Measurements from ENCODE around the gene CAMSAP3.

Gene CAMSAP3

DNA sequence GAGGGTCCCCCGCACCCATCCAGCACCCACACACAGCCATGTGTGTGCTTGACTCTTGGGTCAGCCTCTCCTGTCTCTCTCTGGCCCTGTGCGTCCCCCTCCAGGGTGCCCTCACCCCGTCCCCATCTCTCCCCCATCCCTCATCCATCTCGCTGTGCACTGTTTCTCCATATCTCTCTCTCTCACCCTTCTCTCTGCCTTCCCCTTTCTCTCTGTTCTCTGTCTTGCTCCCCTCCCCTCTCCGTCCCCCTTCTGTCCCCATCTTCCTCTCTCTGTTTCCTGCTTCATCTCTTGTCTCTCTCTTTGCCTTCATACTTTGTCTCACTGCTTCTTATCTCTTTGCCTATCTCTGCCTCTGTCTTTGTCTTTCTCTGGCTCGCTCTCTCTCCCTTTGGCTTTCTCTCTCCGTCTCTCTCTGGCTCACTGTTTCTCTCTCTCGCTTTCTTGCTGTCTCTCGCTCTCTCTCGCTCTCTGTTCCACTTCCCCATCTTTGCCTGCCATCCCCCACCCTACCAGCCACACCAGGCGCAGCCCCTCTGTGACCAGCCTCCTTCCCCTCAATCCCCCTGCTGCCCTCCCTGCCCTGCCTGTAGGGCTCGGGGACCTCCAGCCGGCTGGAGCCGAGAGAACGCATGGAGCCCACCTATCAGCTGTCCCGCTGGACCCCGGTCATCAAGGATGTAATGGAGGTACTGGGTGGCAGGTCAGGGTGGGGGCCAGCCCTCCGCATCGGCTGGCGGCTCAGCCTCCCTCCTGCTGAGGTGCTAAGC, 50.2 kb downstream of the CAMSAP3 start:
- Histone ChIP-seq H3K9ac (ENCODE audit: low read length) (peak overlapping the region; percentile 78), H3K4me2 (ENCODE audit: low read length) (peak overlapping the region; percentile 76)
- TF ChIP-seq EZH2phosphoT487 (IDR thresholded peaks at IDR 0.05; ENCODE audit: low read depth), result no peak
- TF ChIP-seq, protein P1, sequence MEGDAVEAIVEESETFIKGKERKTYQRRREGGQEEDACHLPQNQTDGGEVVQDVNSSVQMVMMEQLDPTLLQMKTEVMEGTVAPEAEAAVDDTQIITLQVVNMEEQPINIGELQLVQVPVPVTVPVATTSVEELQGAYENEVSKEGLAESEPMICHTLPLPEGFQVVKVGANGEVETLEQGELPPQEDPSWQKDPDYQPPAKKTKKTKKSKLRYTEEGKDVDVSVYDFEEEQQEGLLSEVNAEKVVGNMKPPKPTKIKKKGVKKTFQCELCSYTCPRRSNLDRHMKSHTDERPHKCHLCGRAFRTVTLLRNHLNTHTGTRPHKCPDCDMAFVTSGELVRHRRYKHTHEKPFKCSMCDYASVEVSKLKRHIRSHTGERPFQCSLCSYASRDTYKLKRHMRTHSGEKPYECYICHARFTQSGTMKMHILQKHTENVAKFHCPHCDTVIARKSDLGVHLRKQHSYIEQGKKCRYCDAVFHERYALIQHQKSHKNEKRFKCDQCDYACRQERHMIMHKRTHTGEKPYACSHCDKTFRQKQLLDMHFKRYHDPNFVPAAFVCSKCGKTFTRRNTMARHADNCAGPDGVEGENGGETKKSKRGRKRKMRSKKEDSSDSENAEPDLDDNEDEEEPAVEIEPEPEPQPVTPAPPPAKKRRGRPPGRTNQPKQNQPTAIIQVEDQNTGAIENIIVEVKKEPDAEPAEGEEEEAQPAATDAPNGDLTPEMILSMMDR (IDR thresholded peaks at IDR 0.05; ENCODE audit: low read depth, low read length), result no peak

DNA sequence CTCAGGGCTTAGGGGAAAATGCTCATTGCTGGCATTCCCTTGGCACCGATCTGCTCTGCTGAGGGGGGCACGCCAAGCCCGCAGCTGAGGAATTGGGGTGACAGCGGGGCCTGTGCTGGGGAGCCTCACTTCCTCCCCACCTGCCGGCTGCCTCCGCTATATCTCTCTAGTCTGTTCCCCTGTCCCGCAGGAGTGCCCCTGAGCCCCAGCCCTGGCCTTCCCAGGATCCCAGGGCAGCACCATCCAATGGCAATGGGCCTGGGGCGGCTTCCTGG, 50.7 kb downstream of the CAMSAP3 start:
- 0 out of 2 replicates have a peak, but pooled peaks cover 3% of the 10 kb centered on the region for H3K27me3 ChIP-seq (ENCODE audit: low read depth, low read length)
- no peaks in the 10 kb centered on the region for H3K9me3 ChIP-seq (ENCODE audit: insufficient read depth, low read length)
- H3K4me2 ChIP-seq (ENCODE audit: low read length), result peak overlapping the region; percentile 76
- no peak for TF ChIP-seq EZH2phosphoT487 (IDR thresholded peaks at IDR 0.05; ENCODE audit: low read depth)
- H3K4me3 ChIP-seq (ENCODE audit: low read length), result peak overlapping the region; percentile 77
- peaks cover 19% of the 10 kb centered on the region for H3K36me3 ChIP-seq (replicated peaks; ENCODE audit: low read depth, low read length)
- H3K79me2 ChIP-seq (ENCODE audit: low read length), result no peaks in the 10 kb centered on the region
- H4K20me1 ChIP-seq (ENCODE audit: insufficient read depth, low read length), result no peaks in the 10 kb centered on the region
- peaks cover 26% of the 10 kb centered on the region for H3K4me1 ChIP-seq (ENCODE audit: low read length)
- H3K27ac ChIP-seq (ENCODE audit: low read length), result peak overlapping the region; percentile 74
- H3K9ac ChIP-seq (ENCODE audit: low read length), result peak overlapping the region; percentile 78
- no peak overlapping the region for H2AFZ ChIP-seq (ENCODE audit: low read depth, low read length)

More for the DNA sequence above, 50.2 kb downstream of the CAMSAP3 start:
- H3K9me3 ChIP-seq (ENCODE audit: insufficient read depth, low read length), result no peaks in the 10 kb centered on the region
- no peaks in the 10 kb centered on the region for H3K79me2 ChIP-seq (ENCODE audit: low read length)
- H3K4me3 ChIP-seq (ENCODE audit: low read length), result peak overlapping the region; percentile 77
- H3K27ac ChIP-seq (ENCODE audit: low read length), result peak overlapping the region; percentile 74
- 0 out of 2 replicates have a peak, but pooled peaks cover 1% of the 10 kb centered on the region for H3K27me3 ChIP-seq (ENCODE audit: low read depth, low read length)
- H2AFZ ChIP-seq (ENCODE audit: low read depth, low read length), result no peak overlapping the region
- no peaks in the 10 kb centered on the region for H4K20me1 ChIP-seq (ENCODE audit: insufficient read depth, low read length)
- peaks cover 19% of the 10 kb centered on the region for H3K36me3 ChIP-seq (replicated peaks; ENCODE audit: low read depth, low read length)
- H3K4me1 ChIP-seq (ENCODE audit: low read length), result peaks cover 26% of the 10 kb centered on the region

DNA sequence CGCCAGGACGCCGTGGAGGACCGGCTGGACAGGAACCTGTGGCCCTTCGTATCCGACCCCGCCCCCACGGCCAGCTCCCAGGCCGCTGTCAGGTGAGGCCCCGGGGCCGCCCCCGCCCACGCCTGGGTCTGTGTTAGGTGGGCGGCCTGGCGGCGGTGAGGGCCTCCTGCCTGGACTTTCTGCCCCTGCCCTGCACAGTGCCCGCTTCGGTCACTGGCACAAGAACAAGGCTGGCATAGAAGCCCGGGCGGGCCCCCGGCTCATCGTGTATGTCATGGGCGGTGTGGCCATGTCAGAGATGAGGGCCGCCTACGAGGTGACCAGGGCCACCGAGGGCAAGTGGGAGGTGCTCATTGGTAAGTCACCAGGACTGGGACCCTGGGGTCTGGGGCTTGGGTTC, 51.5 kb downstream of the CAMSAP3 start:
- no peak overlapping the region for H2AFZ ChIP-seq (ENCODE audit: low read depth, low read length)
- peaks cover 26% of the 10 kb centered on the region for H3K4me1 ChIP-seq (ENCODE audit: low read length)
- peaks cover 19% of the 10 kb centered on the region for H3K36me3 ChIP-seq (replicated peaks; ENCODE audit: low read depth, low read length)
- no peak overlapping the region for H3K9ac ChIP-seq (ENCODE audit: low read length)
- TF ChIP-seq, protein P1 (IDR thresholded peaks at IDR 0.05; ENCODE audit: low read depth, low read length), result no peak
- no peak for TF ChIP-seq EZH2phosphoT487 (IDR thresholded peaks at IDR 0.05; ENCODE audit: low read depth)
- H3K4me3 ChIP-seq (ENCODE audit: low read length), result no peak overlapping the region
- H4K20me1 ChIP-seq (ENCODE audit: insufficient read depth, low read length), result no peaks in the 10 kb centered on the region
- no peak overlapping the region for H3K27ac ChIP-seq (ENCODE audit: low read length)
- H3K27me3 ChIP-seq (ENCODE audit: low read depth, low read length), result 0 out of 2 replicates have a peak, but pooled peaks cover 3% of the 10 kb centered on the region
- H3K4me2 ChIP-seq (ENCODE audit: low read length), result no peak overlapping the region
- H3K79me2 ChIP-seq (ENCODE audit: low read length), result no peaks in the 10 kb centered on the region
- no peaks in the 10 kb centered on the region for H3K9me3 ChIP-seq (ENCODE audit: insufficient read depth, low read length)

DNA sequence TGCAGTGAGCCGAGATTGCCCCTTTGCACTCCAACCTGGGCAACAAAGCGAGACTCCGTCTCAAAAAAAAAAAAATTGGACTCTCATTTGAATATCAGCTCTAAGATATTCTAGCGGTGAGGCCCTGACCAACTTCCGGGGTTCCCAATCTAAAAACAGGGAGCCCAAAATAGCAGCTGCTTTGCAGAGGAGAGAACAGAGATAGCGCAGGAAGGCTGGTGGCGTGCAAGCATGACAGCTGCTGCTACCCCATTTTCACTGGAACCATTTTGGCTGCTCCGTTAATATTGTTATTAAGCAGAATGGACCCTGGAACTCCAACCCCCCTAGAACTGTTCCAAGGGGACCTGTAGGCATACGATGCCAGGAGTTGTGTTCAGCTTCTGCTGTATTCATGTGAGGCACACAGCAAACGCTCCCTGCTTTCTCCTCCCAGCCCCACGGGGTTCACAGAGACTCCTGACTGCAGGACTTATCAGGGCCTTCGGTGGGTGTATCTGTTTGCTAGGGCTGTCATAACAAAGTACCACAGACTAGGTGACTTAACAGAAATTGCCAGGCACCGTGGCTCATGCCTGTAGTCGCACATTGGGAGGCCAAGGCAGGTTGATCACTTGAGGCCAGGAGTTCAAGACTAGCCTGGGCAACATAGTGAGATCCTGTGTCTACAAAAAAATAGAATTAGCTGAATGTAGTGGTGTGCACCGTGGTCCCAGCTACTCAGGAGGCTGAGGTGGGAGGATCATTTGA, 52.8 kb downstream of the CAMSAP3 start:
- Histone ChIP-seq H3K9me3 (ENCODE audit: insufficient read depth, low read length) (no peaks in the 10 kb centered on the region), H4K20me1 (ENCODE audit: insufficient read depth, low read length) (no peaks in the 10 kb centered on the region)
- TF ChIP-seq, protein P1 (IDR thresholded peaks at IDR 0.05; ENCODE audit: low read depth, low read length), result no peak
- TF ChIP-seq EZH2phosphoT487 (IDR thresholded peaks at IDR 0.05; ENCODE audit: low read depth), result no peak

More for the DNA sequence above, 52.8 kb downstream of the CAMSAP3 start:
- H2AFZ ChIP-seq (ENCODE audit: low read depth, low read length), result no peak overlapping the region
- no peak overlapping the region for H3K4me3 ChIP-seq (ENCODE audit: low read length)
- no peak overlapping the region for H3K9ac ChIP-seq (ENCODE audit: low read length)
- peaks cover 19% of the 10 kb centered on the region for H3K36me3 ChIP-seq (replicated peaks; ENCODE audit: low read depth, low read length)
- H3K27ac ChIP-seq (ENCODE audit: low read length), result no peak overlapping the region
- no peaks in the 10 kb centered on the region for H3K79me2 ChIP-seq (ENCODE audit: low read length)
- H3K4me1 ChIP-seq (ENCODE audit: low read length), result peaks cover 28% of the 10 kb centered on the region
- 0 out of 2 replicates have a peak, but pooled peaks cover 3% of the 10 kb centered on the region for H3K27me3 ChIP-seq (ENCODE audit: low read depth, low read length)
- H3K4me2 ChIP-seq (ENCODE audit: low read length), result no peak overlapping the region
